HCT116 (cell line): ENCODE data around the gene ZNF746. TPM values are rescaled to one million over a fixed set of nuclear protein-coding genes. Genes with fewer than 3 reads are reported as not detected.

Experiments used
- ATAC-seq: fragments of 200-7000 bp; cut with Tn5 transposase; 2 replicates; pipeline ENCODE4 v1.9.1; 2020; ENCODE audit warnings: mild to moderate bottlenecking, moderate library complexity
- BruUV-seq: library from RNA; stranded (reverse); fragments of 400-500 nt; replicated peaks from 2 replicates; lab custom pipeline; 2021; lab: Mats Ljungman, UMichigan
- CTCF ChIA-PET: fragments of 300-600 bp; sonication (Branson Sonifier 250); formaldehyde crosslinking; loops from one replicate; lab custom pipeline; 2021; ENCODE audit warnings: antibody characterized with exemption; lab: Charles Lee
- POLR2A ChIA-PET: fragments of 300-600, 350-600 bp; sonication (Branson Sonifier 250); formaldehyde crosslinking; loops from one replicate; lab custom pipeline; 2021; ENCODE audit warnings: antibody characterized with exemption; lab: Charles Lee
- RAD21 ChIA-PET, 2 experiments: fragments of 300-600 bp; sonication (Branson Sonifier 250); formaldehyde crosslinking; loops; one replicate each; lab custom pipeline; 2023; ENCODE audit warnings: low total read pairs in 2 of 2; ENCODE audit not compliant: uncharacterized antibody in 2 of 2, unreplicated experiment in 2 of 2, low non-redundant PET in 1 of 2; lab: Charles Lee
- DNase-seq: peaks from one replicate; pipeline ENCODE4 v3.0.0-alpha.2; 2010; ENCODE audit warnings: low read depth, low spot score
- H2AFZ ChIP-seq: fragments of 200-600 bp; shearing (Covaris generic), sonication (generic); 2 replicates; pipeline ENCODE4 v1.6.1; 2017; ENCODE audit warnings: low read depth, mixed run types, mixed read lengths, antibody characterized with exemption, low read length; ENCODE audit not compliant: poor library complexity, severe bottlenecking
- H3K27ac ChIP-seq: 2 replicates; pipeline ENCODE4 v1.5.1; 2012; ENCODE audit warnings: low read depth, low read length
- H3K27me3 ChIP-seq: fragments of 200-600 bp; sonication (generic); 2 replicates; pipeline ENCODE4 v1.6.1; 2016; ENCODE audit warnings: mixed run types, low read length, mixed read lengths; ENCODE audit not compliant: insufficient read depth
- H3K36me3 ChIP-seq, 2 experiments: fragments of 200-500 bp in 1 of 2; fragments of 200-600 bp in 1 of 2; sonication (Bioruptor generic) in 1 of 2; sonication (generic) in 1 of 2; 2 replicates each; pipeline versions ENCODE4 v1.5.1 to v1.6.1; 2014 to 2016; ENCODE audit warnings: low read length in 2 of 2, inconsistent platforms in 1 of 2, mixed read lengths in 1 of 2, mixed run types in 1 of 2; ENCODE audit not compliant: insufficient read depth in 2 of 2, control insufficient read depth in 1 of 2
- H3K4me1 ChIP-seq, 2 experiments: fragments of 200-600 bp in 1 of 2; sonication (generic) in 1 of 2; 2 replicates each; pipeline versions ENCODE4 v1.5.1 to v1.6.1; 2012 to 2017; ENCODE audit warnings: low read length in 2 of 2, inconsistent platforms in 1 of 2, mild to moderate bottlenecking in 1 of 2, mixed read lengths in 1 of 2, mixed run types in 1 of 2, moderate library complexity in 1 of 2; ENCODE audit not compliant: insufficient read depth in 2 of 2, control insufficient read depth in 1 of 2
- H3K4me2 ChIP-seq: fragments of 200-600 bp; sonication (generic); 2 replicates; pipeline ENCODE4 v1.6.1; 2017; ENCODE audit warnings: mixed run types, low read length, mixed read lengths
- H3K4me3 ChIP-seq, 2 experiments: fragments of 200-600 bp in 1 of 2; sonication (generic) in 1 of 2; replicated peaks in 1 of 2; 2 replicates each; pipeline ENCODE4 v1.5.1; 2011 to 2016; ENCODE audit warnings: low read length in 2 of 2, control low read depth in 1 of 2, low read depth in 1 of 2, mild to moderate bottlenecking in 1 of 2, mixed read lengths in 1 of 2, mixed run types in 1 of 2
- H3K79me2 ChIP-seq: fragments of 200-600 bp; sonication (generic); 2 replicates; pipeline ENCODE4 v1.6.1; 2017; ENCODE audit warnings: mild to moderate bottlenecking, mixed run types, low read length, moderate library complexity, mixed read lengths; ENCODE audit not compliant: insufficient read depth
- H3K9ac ChIP-seq: fragments of 200-600 bp; sonication (generic); 2 replicates; pipeline ENCODE4 v1.6.1; 2016; ENCODE audit warnings: low read length, mixed read lengths
- H3K9me2 ChIP-seq: fragments of 200-600 bp; sonication (generic), shearing (Covaris generic); 2 replicates; pipeline ENCODE4 v1.6.1; 2017; ENCODE audit warnings: mixed run types, mild to moderate bottlenecking, moderate library complexity; ENCODE audit not compliant: insufficient read depth
- H3K9me3 ChIP-seq, 2 experiments: fragments of 200-500 bp in 1 of 2; fragments of 200-600 bp in 1 of 2; sonication (Bioruptor generic) in 1 of 2; sonication (generic) in 1 of 2; 2 replicates each; pipeline ENCODE4 v1.6.1; 2014 to 2017; ENCODE audit warnings: low read length in 2 of 2, mixed read lengths in 2 of 2, inconsistent platforms in 1 of 2, low read depth in 1 of 2, mild to moderate bottlenecking in 1 of 2, mixed run types in 1 of 2, moderate library complexity in 1 of 2; ENCODE audit not compliant: control insufficient read depth in 1 of 2, insufficient read depth in 1 of 2
- H4K20me1 ChIP-seq: fragments of 200-600 bp; sonication (generic), shearing (Covaris generic); 2 replicates; pipeline ENCODE4 v1.6.1; 2017; ENCODE audit warnings: mixed run types, mild to moderate bottlenecking, moderate library complexity; ENCODE audit not compliant: insufficient read depth
- CEBPB ChIP-seq: IDR thresholded peaks from 2 replicates; pipeline ENCODE4 v1.6.1; 2012; ENCODE audit warnings: low read depth
- EZH2 ChIP-seq: fragments of 200-600 bp; sonication (generic); IDR thresholded peaks from 2 replicates; pipeline ENCODE4 v1.6.1; 2017; ENCODE audit warnings: antibody characterized with exemption, mixed run types
- EZH2phosphoT487 ChIP-seq: fragments of 200-600 bp; IDR thresholded peaks from 2 replicates; pipeline ENCODE4 v1.6.1; 2018; ENCODE audit warnings: antibody characterized with exemption, borderline replicate concordance
- FOSL1 ChIP-seq: IDR thresholded peaks from 2 replicates; pipeline ENCODE4 v1.6.1; 2012; ENCODE audit warnings: low read depth
- POLR2A ChIP-seq: IDR thresholded peaks from 2 replicates; pipeline ENCODE4 v1.7.0; 2011; ENCODE audit warnings: borderline replicate concordance; ENCODE audit not compliant: insufficient read depth, insufficient read length; ENCODE audit errors: extremely low read depth
- POLR2AphosphoS5 ChIP-seq: IDR thresholded peaks from 2 replicates; pipeline ENCODE4 v1.6.1; 2011; ENCODE audit warnings: mild to moderate bottlenecking, low read depth, low read length, moderate library complexity
- SIN3A ChIP-seq: IDR thresholded peaks from 2 replicates; pipeline ENCODE4 v1.6.1; 2012; ENCODE audit warnings: low read depth
- intact Hi-C: fragments of 100-400 bp; cut with micrococcal nuclease; formaldehyde crosslinking; loops from 2 replicates; pipeline ENCODE4 v1.10.0; 2022
- total RNA-seq: library from RNA; stranded (reverse); gene quantifications from one replicate; pipeline ENCODE4 v1.2.1, GENCODE V29; 2021; ENCODE audit not compliant: unreplicated experiment
- TF ChIP-seq, protein P1 (sequence below): IDR thresholded peaks from 2 replicates; pipeline ENCODE4 v1.6.1; 2011; ENCODE audit warnings: mild to moderate bottlenecking, low read length, moderate library complexity; ENCODE audit not compliant: insufficient replicate concordance; ENCODE audit errors: extremely low read depth
- TF ChIP-seq, protein P2 (sequence below): IDR thresholded peaks from 2 replicates; pipeline ENCODE4 v1.6.1; 2012

ZNF746 gene
- total RNA-seq, 1 experiment from 2014 or later = 18.7 TPM

DNA sequence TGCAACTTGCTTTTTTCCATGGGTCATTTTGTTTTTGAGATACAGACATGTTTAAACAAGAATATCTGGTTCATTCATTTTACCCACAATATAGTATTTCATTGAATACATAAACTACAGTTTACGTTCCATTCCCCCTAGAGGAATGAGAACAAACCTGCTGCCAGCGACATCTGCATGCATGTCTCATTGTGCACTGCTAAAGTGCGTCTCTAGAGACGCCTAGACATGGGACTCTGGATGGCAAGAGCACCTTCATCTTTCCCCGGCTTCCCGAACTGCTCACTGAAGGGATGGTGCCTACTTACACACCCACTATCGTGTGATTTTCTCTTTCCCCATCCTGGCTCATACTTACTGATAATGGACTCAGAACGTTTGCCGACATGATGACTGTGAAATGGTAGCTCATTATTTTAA is 35.5 kb downstream of the ZNF746 start:
- no peaks in the 10 kb centered on the region for H3K27me3 ChIP-seq
- peak overlapping the region; percentile 99; the same call in 1 of the 2 replicates for H3K4me2 ChIP-seq
- DNase-seq = no peak
- RAD21 ChIA-PET = no interaction called here
- TF ChIP-seq SIN3A = no peak
- TF ChIP-seq EZH2phosphoT487 = no peak
- TF ChIP-seq CEBPB = no peak
- no peak for TF ChIP-seq POLR2AphosphoS5
- TF ChIP-seq, protein P1, sequence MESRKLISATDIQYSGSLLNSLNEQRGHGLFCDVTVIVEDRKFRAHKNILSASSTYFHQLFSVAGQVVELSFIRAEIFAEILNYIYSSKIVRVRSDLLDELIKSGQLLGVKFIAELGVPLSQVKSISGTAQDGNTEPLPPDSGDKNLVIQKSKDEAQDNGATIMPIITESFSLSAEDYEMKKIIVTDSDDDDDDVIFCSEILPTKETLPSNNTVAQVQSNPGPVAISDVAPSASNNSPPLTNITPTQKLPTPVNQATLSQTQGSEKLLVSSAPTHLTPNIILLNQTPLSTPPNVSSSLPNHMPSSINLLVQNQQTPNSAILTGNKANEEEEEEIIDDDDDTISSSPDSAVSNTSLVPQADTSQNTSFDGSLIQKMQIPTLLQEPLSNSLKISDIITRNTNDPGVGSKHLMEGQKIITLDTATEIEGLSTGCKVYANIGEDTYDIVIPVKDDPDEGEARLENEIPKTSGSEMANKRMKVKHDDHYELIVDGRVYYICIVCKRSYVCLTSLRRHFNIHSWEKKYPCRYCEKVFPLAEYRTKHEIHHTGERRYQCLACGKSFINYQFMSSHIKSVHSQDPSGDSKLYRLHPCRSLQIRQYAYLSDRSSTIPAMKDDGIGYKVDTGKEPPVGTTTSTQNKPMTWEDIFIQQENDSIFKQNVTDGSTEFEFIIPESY = no peak
- no peak for TF ChIP-seq EZH2
- TF ChIP-seq, protein P2, sequence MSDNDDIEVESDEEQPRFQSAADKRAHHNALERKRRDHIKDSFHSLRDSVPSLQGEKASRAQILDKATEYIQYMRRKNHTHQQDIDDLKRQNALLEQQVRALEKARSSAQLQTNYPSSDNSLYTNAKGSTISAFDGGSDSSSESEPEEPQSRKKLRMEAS = no peak
- no peak for TF ChIP-seq POLR2A
- no peak for TF ChIP-seq FOSL1
- peaks cover 11 to 19% of the 10 kb centered on the region in 2 experiments; a peak in 2 of 4 replicates for H3K4me1 ChIP-seq
- no peak overlapping the region for H3K4me3 ChIP-seq
- no peaks in the 10 kb centered on the region for H4K20me1 ChIP-seq
- H3K27ac ChIP-seq = no peak overlapping the region
- intact Hi-C loops = no loop called here
- peaks cover 23% of the 10 kb centered on the region for H3K79me2 ChIP-seq
- H2AFZ ChIP-seq = no peak overlapping the region
- no peak overlapping the region for H3K9ac ChIP-seq
- no peak for ATAC-seq
- BruUV-seq = no TSS peak
- CTCF ChIA-PET = no interaction called here
- POLR2A ChIA-PET = no interaction called here
- H3K9me2 ChIP-seq = no peaks in the 10 kb centered on the region
- peaks cover 0 to 3% of the 10 kb centered on the region in 2 experiments; a peak in 1 of 4 replicates for H3K9me3 ChIP-seq
- H3K36me3 ChIP-seq = no peaks in the 10 kb centered on the region
